K562 (cell line): ENCODE measurements around the gene NOP16. TPM values are rescaled to one million over a fixed set of nuclear protein-coding genes. Genes with fewer than 3 reads are reported as not detected.
A peak's percentile ranks its signal among the peaks of the same experiment; 100 is the strongest.

Experiments
- BRD4 ChIP-seq: fragments of 200-600 bp; sonication (generic); IDR thresholded peaks from 2 replicates; pipeline ENCODE4 v1.6.1; 2017; ENCODE audit warnings: inconsistent platforms
- EWSR1 ChIP-seq: fragments of 450-650 bp; IDR thresholded peaks from 2 replicates; pipeline ENCODE4 v1.6.1; 2018; ENCODE audit warnings: borderline replicate concordance, mild to moderate bottlenecking, low read depth, moderate library complexity; ENCODE audit not compliant: partially characterized antibody
- KLF16 ChIP-seq: IDR thresholded peaks from 2 replicates; pipeline ENCODE4 v1.6.1; 2016; ENCODE audit warnings: antibody characterized with exemption
- MAFG ChIP-seq: fragments of 450-650 bp; conservative IDR thresholded peaks from 2 replicates; pipeline ENCODE4 v1.6.1; 2016; ENCODE audit warnings: missing genetic modification characterization, missing compliant biosample characterization
- PTTG1 ChIP-seq: fragments of 450-650 bp; IDR thresholded peaks from 2 replicates; pipeline ENCODE4 v1.6.1; 2016; ENCODE audit warnings: low read depth, mild to moderate bottlenecking, missing genetic modification characterization, missing compliant biosample characterization
- SAFB ChIP-seq: fragments of 200-400 bp; formaldehyde crosslinking; IDR thresholded peaks from 2 replicates; pipeline ENCODE4 v1.6.1; 2017; ENCODE audit warnings: low read depth, low read length, borderline replicate concordance
- TAL1 ChIP-seq: fragments of 450-650 bp; IDR thresholded peaks from 2 replicates; pipeline ENCODE4 v1.6.1; 2016; ENCODE audit warnings: mild to moderate bottlenecking
- ZNF3 ChIP-seq: fragments of 250-450 bp; sonication (Bioruptor Pico); IDR thresholded peaks from 2 replicates; pipeline ENCODE4 v1.5.0; 2021; ENCODE audit warnings: mild to moderate bottlenecking, moderate library complexity
- ZNF668 ChIP-seq: fragments of 250-450 bp; sonication (Bioruptor Pico); IDR thresholded peaks from 2 replicates; pipeline ENCODE4 v1.8.0; 2022; ENCODE audit warnings: mild to moderate bottlenecking, inconsistent platforms
- ZNF696 ChIP-seq: fragments of 250-450 bp; sonication (Bioruptor Pico); conservative IDR thresholded peaks from 2 replicates; pipeline ENCODE4 v1.4.0; 2020; ENCODE audit warnings: mild to moderate bottlenecking, moderate library complexity
- polyA plus RNA-seq, 8 experiments: library from polyadenylated mRNA; depleted of rRNA in 4 of 8; stranded (reverse) in 5 of 8; unstranded in 3 of 8; fragments of >200 nt; fragmentation: Nextera tagmentation in 2 of 8; fragmentation: Illumina TruSeq in 1 of 8; extraction: Ambion mirVana in 2 of 8; extraction: Trizol in 1 of 8; gene quantifications; 2 replicates each; pipeline versions ENCODE4 v1.2.1 to v1.2.3, GENCODE V29; 2011 to 2014; ENCODE audit warnings: inconsistent platforms in 1 of 8, missing spikeins in 1 of 8
- total RNA-seq, 7 experiments: library from RNA; depleted of rRNA in 6 of 7; stranded (reverse); fragments of >200 nt in 6 of 7; fragmentation: Illumina TruSeq in 2 of 7; extraction: Trizol in 2 of 7; gene quantifications; 2 replicates each; pipeline versions ENCODE4 v1.2.1 to v1.2.3, GENCODE V29; 2011 to 2021; ENCODE audit warnings: low replicate concordance in 1 of 7
- TF ChIP-seq, protein P1 (sequence below): fragments of 250-450 bp; sonication (Bioruptor Pico); IDR thresholded peaks from 2 replicates; pipeline ENCODE4 v1.8.0; 2021; ENCODE audit warnings: moderate library complexity, mild to moderate bottlenecking, inconsistent platforms
- TF ChIP-seq, protein P2 (sequence below): IDR thresholded peaks from 3 replicates; pipeline ENCODE4 v1.6.1; 2011; ENCODE audit warnings: borderline replicate concordance, mild to moderate bottlenecking, moderate library complexity; ENCODE audit not compliant: insufficient read length; ENCODE audit errors: extremely low read depth
- TF ChIP-seq, protein P3 (sequence below): sonication (generic); IDR thresholded peaks from 2 replicates; pipeline ENCODE4 v1.6.1; 2016
- TF ChIP-seq, protein P4 (sequence below), 2 experiments: fragments of 450-650 bp; IDR thresholded peaks; 2 replicates each; pipeline ENCODE4 v1.6.1; 2016; ENCODE audit warnings: mild to moderate bottlenecking in 2 of 2, borderline replicate concordance in 1 of 2, low read depth in 1 of 2, moderate library complexity in 1 of 2

NOP16 gene
- total and polyA plus RNA-seq, 9 of the 15 experiments (the other 6 are each of a cell fraction or from before 2014, with no cell fraction given), result 92.5 to 342 (median 148) TPM

DNA sequence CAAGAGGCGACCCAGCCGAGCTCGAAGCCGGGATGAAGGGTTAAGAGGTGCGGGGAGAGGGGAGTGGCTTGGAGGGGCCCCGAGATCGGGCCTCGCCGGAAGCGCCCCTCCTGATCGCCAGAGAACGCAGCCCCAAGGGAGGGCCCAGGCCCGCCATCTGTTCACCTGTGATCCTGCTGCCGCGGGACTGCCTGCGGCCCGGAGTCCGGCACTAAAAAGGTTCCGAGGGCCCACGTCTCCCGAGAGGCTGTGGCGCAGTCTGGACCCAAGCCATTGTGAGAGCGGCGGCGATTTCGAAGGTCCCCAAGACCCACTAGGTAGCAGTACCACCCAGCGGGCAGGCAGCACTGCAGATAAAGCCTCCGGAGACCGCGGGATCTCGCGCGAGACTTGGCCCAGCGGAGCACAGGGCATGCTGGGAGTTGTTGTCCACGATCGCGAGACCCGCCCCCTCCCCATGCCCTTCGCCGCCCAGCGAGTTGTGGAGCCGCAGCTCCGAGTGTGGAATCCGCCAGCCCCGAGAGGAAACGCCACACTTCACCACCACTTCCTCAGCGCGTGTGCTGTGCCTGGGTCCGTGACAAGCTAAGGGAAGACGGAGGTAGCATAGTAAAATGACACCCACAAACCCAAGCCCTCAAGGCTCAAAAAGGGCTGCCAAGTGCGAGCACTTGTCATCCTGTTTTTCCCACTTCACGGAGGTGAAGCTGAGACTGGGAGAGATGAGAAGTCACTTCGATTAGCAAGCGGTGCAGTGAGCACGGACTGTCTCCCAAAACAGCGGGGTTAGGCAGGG lies 26.8 kb downstream of the NOP16 start, which contains the start of gene KIAA1191 (continued):
- TF ChIP-seq KLF16, result no peak
- TF ChIP-seq MAFG (tag), result no peak
- TF ChIP-seq BRD4, result no peak
- TF ChIP-seq PTTG1 (tag), result no peak
- TF ChIP-seq ZNF696 (CRISPR knock-in tag), result no peak
- TF ChIP-seq, protein P1, sequence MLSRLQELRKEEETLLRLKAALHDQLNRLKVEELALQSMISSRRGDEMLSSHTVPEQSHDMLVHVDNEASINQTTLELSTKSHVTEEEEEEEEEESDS, result no peak
- TF ChIP-seq, protein P2, sequence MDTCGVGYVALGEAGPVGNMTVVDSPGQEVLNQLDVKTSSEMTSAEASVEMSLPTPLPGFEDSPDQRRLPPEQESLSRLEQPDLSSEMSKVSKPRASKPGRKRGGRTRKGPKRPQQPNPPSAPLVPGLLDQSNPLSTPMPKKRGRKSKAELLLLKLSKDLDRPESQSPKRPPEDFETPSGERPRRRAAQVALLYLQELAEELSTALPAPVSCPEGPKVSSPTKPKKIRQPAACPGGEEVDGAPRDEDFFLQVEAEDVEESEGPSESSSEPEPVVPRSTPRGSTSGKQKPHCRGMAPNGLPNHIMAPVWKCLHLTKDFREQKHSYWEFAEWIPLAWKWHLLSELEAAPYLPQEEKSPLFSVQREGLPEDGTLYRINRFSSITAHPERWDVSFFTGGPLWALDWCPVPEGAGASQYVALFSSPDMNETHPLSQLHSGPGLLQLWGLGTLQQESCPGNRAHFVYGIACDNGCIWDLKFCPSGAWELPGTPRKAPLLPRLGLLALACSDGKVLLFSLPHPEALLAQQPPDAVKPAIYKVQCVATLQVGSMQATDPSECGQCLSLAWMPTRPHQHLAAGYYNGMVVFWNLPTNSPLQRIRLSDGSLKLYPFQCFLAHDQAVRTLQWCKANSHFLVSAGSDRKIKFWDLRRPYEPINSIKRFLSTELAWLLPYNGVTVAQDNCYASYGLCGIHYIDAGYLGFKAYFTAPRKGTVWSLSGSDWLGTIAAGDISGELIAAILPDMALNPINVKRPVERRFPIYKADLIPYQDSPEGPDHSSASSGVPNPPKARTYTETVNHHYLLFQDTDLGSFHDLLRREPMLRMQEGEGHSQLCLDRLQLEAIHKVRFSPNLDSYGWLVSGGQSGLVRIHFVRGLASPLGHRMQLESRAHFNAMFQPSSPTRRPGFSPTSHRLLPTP, result no peak
- TF ChIP-seq, protein P3, sequence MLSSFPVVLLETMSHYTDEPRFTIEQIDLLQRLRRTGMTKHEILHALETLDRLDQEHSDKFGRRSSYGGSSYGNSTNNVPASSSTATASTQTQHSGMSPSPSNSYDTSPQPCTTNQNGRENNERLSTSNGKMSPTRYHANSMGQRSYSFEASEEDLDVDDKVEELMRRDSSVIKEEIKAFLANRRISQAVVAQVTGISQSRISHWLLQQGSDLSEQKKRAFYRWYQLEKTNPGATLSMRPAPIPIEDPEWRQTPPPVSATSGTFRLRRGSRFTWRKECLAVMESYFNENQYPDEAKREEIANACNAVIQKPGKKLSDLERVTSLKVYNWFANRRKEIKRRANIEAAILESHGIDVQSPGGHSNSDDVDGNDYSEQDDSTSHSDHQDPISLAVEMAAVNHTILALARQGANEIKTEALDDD, result peak; percentile 24; the same call in 1 of the 2 replicates
- TF ChIP-seq, protein P4, sequence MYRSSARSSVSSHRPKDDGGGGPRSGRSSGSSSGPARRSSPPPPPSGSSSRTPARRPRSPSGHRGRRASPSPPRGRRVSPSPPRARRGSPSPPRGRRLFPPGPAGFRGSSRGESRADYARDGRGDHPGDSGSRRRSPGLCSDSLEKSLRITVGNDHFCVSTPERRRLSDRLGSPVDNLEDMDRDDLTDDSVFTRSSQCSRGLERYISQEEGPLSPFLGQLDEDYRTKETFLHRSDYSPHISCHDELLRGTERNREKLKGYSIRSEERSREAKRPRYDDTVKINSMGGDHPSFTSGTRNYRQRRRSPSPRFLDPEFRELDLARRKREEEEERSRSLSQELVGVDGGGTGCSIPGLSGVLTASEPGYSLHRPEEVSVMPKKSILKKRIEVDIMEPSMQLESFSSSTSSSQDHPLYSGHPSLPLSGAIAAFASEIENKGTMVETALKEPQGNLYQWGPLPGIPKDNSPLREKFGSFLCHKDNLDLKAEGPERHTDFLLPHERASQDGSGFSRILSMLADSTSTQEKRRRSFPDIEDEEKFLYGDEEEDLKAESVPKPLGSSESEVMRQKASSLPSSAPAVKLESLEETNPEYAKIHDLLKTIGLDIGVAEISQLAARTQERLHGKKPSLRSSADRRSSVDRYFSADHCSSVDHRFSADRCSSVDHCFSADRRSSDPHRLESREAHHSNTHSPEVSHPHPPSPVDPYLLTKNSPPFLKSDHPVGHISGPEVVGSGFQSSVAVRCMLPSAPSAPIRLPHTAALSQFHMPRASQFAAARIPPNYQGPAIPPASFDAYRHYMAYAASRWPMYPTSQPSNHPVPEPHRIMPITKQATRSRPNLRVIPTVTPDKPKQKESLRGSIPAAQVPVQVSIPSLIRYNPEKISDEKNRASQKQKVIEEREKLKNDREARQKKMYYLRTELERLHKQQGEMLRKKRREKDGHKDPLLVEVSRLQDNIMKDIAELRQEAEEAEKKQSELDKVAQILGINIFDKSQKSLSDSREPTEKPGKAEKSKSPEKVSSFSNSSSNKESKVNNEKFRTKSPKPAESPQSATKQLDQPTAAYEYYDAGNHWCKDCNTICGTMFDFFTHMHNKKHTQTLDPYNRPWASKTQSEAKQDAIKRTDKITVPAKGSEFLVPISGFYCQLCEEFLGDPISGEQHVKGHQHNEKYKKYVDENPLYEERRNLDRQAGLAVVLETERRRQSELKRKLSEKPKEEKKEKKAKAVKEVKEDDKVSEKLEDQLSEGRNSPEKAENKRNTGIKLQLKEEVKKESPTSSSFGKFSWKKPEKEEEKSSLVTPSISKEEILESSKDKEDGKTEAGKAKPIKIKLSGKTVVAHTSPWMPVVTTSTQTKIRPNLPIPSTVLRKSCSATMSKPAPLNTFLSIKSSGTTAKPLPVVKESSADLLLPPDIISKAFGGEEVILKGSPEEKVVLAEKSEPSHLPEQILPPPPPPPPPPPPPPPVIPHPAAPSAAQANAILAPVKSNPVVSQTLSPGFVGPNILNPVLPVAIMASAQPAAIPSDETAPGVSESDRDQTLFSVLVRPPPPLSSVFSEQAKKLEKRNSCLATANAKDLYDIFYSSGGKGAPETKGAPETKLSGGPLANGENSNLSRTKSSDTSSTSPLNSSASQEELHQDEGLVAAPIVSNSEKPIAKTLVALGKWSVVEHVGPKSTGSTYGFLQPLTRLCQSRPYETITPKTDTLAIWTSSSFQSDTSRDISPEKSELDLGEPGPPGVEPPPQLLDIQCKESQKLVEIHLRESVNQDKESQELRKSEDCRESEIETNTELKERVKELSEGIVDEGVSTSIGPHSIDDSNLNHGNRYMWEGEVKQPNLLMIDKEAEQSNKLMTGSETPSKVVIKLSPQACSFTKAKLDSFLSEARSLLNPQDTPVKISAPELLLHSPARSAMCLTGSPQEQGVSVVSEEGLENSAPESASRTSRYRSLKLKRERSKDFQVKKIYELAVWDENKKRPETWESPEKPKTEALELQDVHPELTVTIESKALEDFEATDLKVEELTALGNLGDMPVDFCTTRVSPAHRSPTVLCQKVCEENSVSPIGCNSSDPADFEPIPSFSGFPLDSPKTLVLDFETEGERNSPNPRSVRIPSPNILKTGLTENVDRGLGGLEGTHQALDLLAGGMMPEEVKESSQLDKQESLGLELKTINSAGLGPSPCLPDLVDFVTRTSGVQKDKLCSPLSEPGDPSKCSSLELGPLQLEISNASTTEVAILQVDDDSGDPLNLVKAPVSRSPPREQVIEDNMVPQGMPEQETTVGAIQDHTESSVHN (IDR thresholded peaks at IDR 0.05; ENCODE audit: borderline replicate concordance in 1 of 2, low read depth in 1 of 2), result no peak
- TF ChIP-seq SAFB, result peak; percentile 92
- peak; percentile 49; the same call in 1 of the 2 replicates for TF ChIP-seq ZNF3 (CRISPR knock-in tag)
- TF ChIP-seq ZNF668 (CRISPR knock-in tag), result no peak
- TF ChIP-seq TAL1, result no peak
- TF ChIP-seq EWSR1, result no peak
